Skeletal muscle satellite cell (primary cell): ENCODE data around the gene GEMIN5. TPM values are rescaled to one million over a fixed set of nuclear protein-coding genes. Genes with fewer than 3 reads are reported as not detected.
"Not testable (repeated sequence)": the region's sequence is repeated elsewhere in the genome, so short reads cannot be mapped to it uniquely, and the experiment has no call there.

ENCODE experiments used
- H3K27me3 ChIP-seq: 2 replicates; pipeline ENCODE4 v1.7.0; 2013; ENCODE audit warnings: low read length; ENCODE audit not compliant: control insufficient read depth, insufficient read depth
- H3K36me3 ChIP-seq: 2 replicates; pipeline ENCODE4 v1.7.0; 2013; ENCODE audit warnings: mild to moderate bottlenecking, control low read depth, low read length; ENCODE audit not compliant: insufficient read depth
- H3K4me1 ChIP-seq: 2 replicates; pipeline ENCODE4 v1.7.0; 2013; ENCODE audit warnings: low read length; ENCODE audit not compliant: control insufficient read depth, insufficient read depth
- H3K4me2 ChIP-seq: 2 replicates; pipeline ENCODE4 v1.7.0; 2013; ENCODE audit warnings: mild to moderate bottlenecking, low read length
- H3K4me3 ChIP-seq: 2 replicates; pipeline ENCODE4 v1.7.0; 2013; ENCODE audit warnings: low read length
- H3K9ac ChIP-seq: 2 replicates; pipeline ENCODE4 v1.7.0; 2013; ENCODE audit warnings: mild to moderate bottlenecking, low read depth, low read length, moderate library complexity
- H3K9me3 ChIP-seq: replicated peaks from 2 replicates; pipeline ENCODE4 v1.7.0; 2013; ENCODE audit warnings: mild to moderate bottlenecking, control low read depth, low read length
- total RNA-seq: library from RNA; depleted of rRNA; stranded (reverse); fragments of >200 nt; gene quantifications from 2 replicates; pipeline ENCODE4 v1.2.3, GENCODE V29; 2012; rRNA removed

The GEMIN5 gene
- total RNA-seq: 23.4 and 25.6 TPM in 2 replicates

- peaks cover 22% of the 10 kb centered on the region for H3K4me1 ChIP-seq
- H3K27me3 ChIP-seq: no peaks in the 10 kb centered on the region
- peaks cover 7% of the 10 kb centered on the region for H3K36me3 ChIP-seq
- peak within 1 kb of the TSS; percentile 90 for H3K4me2 ChIP-seq
- H3K9me3 ChIP-seq: no peaks in the 10 kb centered on the region
- peak within 1 kb of the TSS; percentile 91 for H3K4me3 ChIP-seq
- H3K9ac ChIP-seq: peak within 1 kb of the TSS; percentile 82
Measured at GRCh38 chr5:154937718-154938466, at the start of gene GEMIN5. TSS of gene GEMIN5 (minus strand) at chr5:154938211. CDS start at chr5:154938133, 78 bp downstream.

GRCh38 chr5:154986151-154986550 is 48.1 kb upstream of the GEMIN5 start:
- Histone ChIP-seq H3K4me3 (no peak overlapping the region), H3K36me3 (no peaks in the 10 kb centered on the region), H3K4me2 (no peak overlapping the region), H3K9ac (no peak overlapping the region), H3K4me1 (no peaks in the 10 kb centered on the region), H3K27me3 (no peaks in the 10 kb centered on the region), H3K9me3 (no peaks in the 10 kb centered on the region)

- Histone ChIP-seq H3K4me3 (no peak overlapping the region), H3K4me2 (no peak overlapping the region), H3K36me3 (no peaks in the 10 kb centered on the region), H3K27me3 (no peaks in the 10 kb centered on the region), H3K9ac (no peak overlapping the region), H3K4me1 (no peaks in the 10 kb centered on the region), H3K9me3 (no peaks in the 10 kb centered on the region)
Measured at GRCh38 chr5:154984946-154985516, 47.0 kb upstream of the GEMIN5 start.

- H3K4me1 ChIP-seq, H3K4me3 ChIP-seq, H3K4me2 ChIP-seq, H3K9me3 ChIP-seq, H3K27me3 ChIP-seq, H3K36me3 ChIP-seq, H3K9ac ChIP-seq: not testable (repeated sequence)
Measured at GRCh38 chr5:154978294-154978693, 40.3 kb upstream of the GEMIN5 start.

- no peaks in the 10 kb centered on the region for H3K27me3 ChIP-seq
- H3K36me3 ChIP-seq: no peaks in the 10 kb centered on the region
- H3K4me3 ChIP-seq: no peak overlapping the region
- H3K4me2 ChIP-seq: no peak overlapping the region
- H3K4me1 ChIP-seq: no peaks in the 10 kb centered on the region
- no peak overlapping the region for H3K9ac ChIP-seq
- H3K9me3 ChIP-seq: no peaks in the 10 kb centered on the region
Measured at GRCh38 chr5:154977409-154977808, 39.4 kb upstream of the GEMIN5 start.

- H3K9me3 ChIP-seq, H3K36me3 ChIP-seq, H3K4me3 ChIP-seq, H3K27me3 ChIP-seq, H3K9ac ChIP-seq, H3K4me1 ChIP-seq, H3K4me2 ChIP-seq: not testable (repeated sequence)
Measured at GRCh38 chr5:154976082-154976481, 38.1 kb upstream of the GEMIN5 start.

GRCh38 chr5:154972476-154973080 is 34.6 kb upstream of the GEMIN5 start:
- H3K4me1 ChIP-seq: no peaks in the 10 kb centered on the region
- no peaks in the 10 kb centered on the region for H3K36me3 ChIP-seq
- H3K4me3 ChIP-seq: no peak overlapping the region
- no peaks in the 10 kb centered on the region for H3K9me3 ChIP-seq
- no peaks in the 10 kb centered on the region for H3K27me3 ChIP-seq
- H3K4me2 ChIP-seq: no peak overlapping the region
- no peak overlapping the region for H3K9ac ChIP-seq

- Histone ChIP-seq H3K4me3 (no peak overlapping the region), H3K4me2 (no peak overlapping the region), H3K9ac (no peak overlapping the region), H3K4me1 (no peaks in the 10 kb centered on the region), H3K27me3 (no peaks in the 10 kb centered on the region), H3K9me3 (no peaks in the 10 kb centered on the region), H3K36me3 (peaks cover 7% of the 10 kb centered on the region)
Measured at GRCh38 chr5:154971501-154971900, 33.5 kb upstream of the GEMIN5 start.

GRCh38 chr5:154970759-154971158 is 32.7 kb upstream of the GEMIN5 start:
- no peaks in the 10 kb centered on the region for H3K27me3 ChIP-seq
- no peak overlapping the region for H3K4me3 ChIP-seq
- H3K9me3 ChIP-seq: no peaks in the 10 kb centered on the region
- H3K36me3 ChIP-seq: peaks cover 9% of the 10 kb centered on the region
- no peak overlapping the region for H3K9ac ChIP-seq
- no peak overlapping the region for H3K4me2 ChIP-seq
- no peaks in the 10 kb centered on the region for H3K4me1 ChIP-seq

GRCh38 chr5:154968953-154969352 is 30.9 kb upstream of the GEMIN5 start:
- Histone ChIP-seq H3K4me2 (no peak overlapping the region), H3K9me3 (no peaks in the 10 kb centered on the region), H3K36me3 (peaks cover 9% of the 10 kb centered on the region), H3K9ac (no peak overlapping the region), H3K27me3 (no peaks in the 10 kb centered on the region), H3K4me3 (no peak overlapping the region), H3K4me1 (no peaks in the 10 kb centered on the region)

- no peak overlapping the region for H3K4me3 ChIP-seq
- H3K9me3 ChIP-seq: no peaks in the 10 kb centered on the region
- no peaks in the 10 kb centered on the region for H3K27me3 ChIP-seq
- H3K4me2 ChIP-seq: no peak overlapping the region
- H3K9ac ChIP-seq: no peak overlapping the region
- peaks cover 9% of the 10 kb centered on the region for H3K36me3 ChIP-seq
- peaks cover under 1% of the 10 kb centered on the region for H3K4me1 ChIP-seq
Measured at GRCh38 chr5:154967421-154968024, 29.5 kb upstream of the GEMIN5 start.
